Panc1 (cell line): ENCODE measurements around the gene CXCR2. TPM values are rescaled to one million over a fixed set of nuclear protein-coding genes. Genes with fewer than 3 reads are reported as not detected.

Experiments
- ATAC-seq: fragments of 200-7000 bp; cut with Tn5 transposase; 2 replicates; pipeline ENCODE4 v1.9.1; 2020; ENCODE audit warnings: mild to moderate bottlenecking, moderate library complexity
- BruUV-seq: library from RNA; stranded (reverse); fragments of 400-500 nt; replicated peaks from 2 replicates; lab custom pipeline; 2021; lab: Mats Ljungman, UMichigan
- CTCF ChIA-PET: fragments of 300-600 bp; sonication (Branson Sonifier 250); formaldehyde crosslinking; loops from one replicate; lab custom pipeline; 2022; ENCODE audit warnings: antibody characterized with exemption; lab: Charles Lee
- POLR2A ChIA-PET: fragments of 300-600 bp; sonication (Branson Sonifier 250); formaldehyde crosslinking; loops from one replicate; lab custom pipeline; 2022; ENCODE audit warnings: antibody characterized with exemption; lab: Charles Lee
- DNase-seq: peaks from one replicate; pipeline ENCODE4 v3.0.0-alpha.2; 2010; ENCODE audit warnings: low read depth, low spot score
- H3K27ac ChIP-seq: 2 replicates; pipeline ENCODE4 v1.5.1; 2011; ENCODE audit warnings: mild to moderate bottlenecking, low read length, inconsistent platforms
- H3K27me3 ChIP-seq: fragments of 200-500 bp; sonication (Bioruptor generic); 2 replicates; pipeline ENCODE4 v1.6.0; 2014; ENCODE audit warnings: low read length, inconsistent platforms; ENCODE audit not compliant: control insufficient read depth, insufficient read depth
- H3K36me3 ChIP-seq: fragments of 200-500 bp; sonication (Bioruptor generic); 2 replicates; pipeline ENCODE4 v1.5.1; 2014; ENCODE audit warnings: inconsistent platforms, mild to moderate bottlenecking, low read length, moderate library complexity; ENCODE audit not compliant: control insufficient read depth, insufficient read depth
- H3K4me1 ChIP-seq: 2 replicates; pipeline ENCODE4 v1.5.1; 2011; ENCODE audit warnings: inconsistent platforms, mild to moderate bottlenecking, low read length, moderate library complexity; ENCODE audit not compliant: control insufficient read depth, insufficient read depth
- H3K4me3 ChIP-seq, 2 experiments: 2 replicates each; pipeline ENCODE4 v1.5.1; 2011 to 2012; ENCODE audit warnings: low read depth in 2 of 2, low read length in 2 of 2, mild to moderate bottlenecking in 2 of 2, inconsistent platforms in 1 of 2, moderate library complexity in 1 of 2
- H3K9me3 ChIP-seq: fragments of 200-500 bp; sonication (Bioruptor generic); 2 replicates; pipeline ENCODE4 v1.5.1; 2014; ENCODE audit warnings: low read depth, mild to moderate bottlenecking, inconsistent platforms, low read length, moderate library complexity; ENCODE audit not compliant: control insufficient read depth, insufficient read depth
- CTCF ChIP-seq: fragments of 450-650 bp; IDR thresholded peaks from 2 replicates; pipeline ENCODE4 v1.5.1; 2017; ENCODE audit warnings: mild to moderate bottlenecking
- POLR2AphosphoS5 ChIP-seq: IDR thresholded peaks from 2 replicates; pipeline ENCODE4 v1.6.1; 2012; ENCODE audit warnings: mild to moderate bottlenecking, low read depth, low read length, moderate library complexity
- REST ChIP-seq, 2 experiments: IDR thresholded peaks; 2 replicates each; pipeline ENCODE4 v1.6.1; 2011 to 2012; ENCODE audit warnings: low read depth in 2 of 2, control low read depth in 1 of 2, low read length in 1 of 2, mild to moderate bottlenecking in 1 of 2, moderate library complexity in 1 of 2; ENCODE audit not compliant: insufficient read depth in 1 of 2
- SIN3A ChIP-seq: IDR thresholded peaks from 2 replicates; pipeline ENCODE4 v1.6.1; 2012; ENCODE audit warnings: low read depth, mild to moderate bottlenecking, low read length, moderate library complexity, borderline replicate concordance; ENCODE audit not compliant: insufficient read depth
- TCF7L2 ChIP-seq: IDR thresholded peaks from 2 replicates; pipeline ENCODE4 v1.6.1; 2011; ENCODE audit warnings: mild to moderate bottlenecking, low read depth, low read length, inconsistent platforms
- in situ Hi-C: cut with HindIII; loops from 2 replicates; pipeline ENCODE4 v1.10.0; 2016; ENCODE audit warnings: low sequenced_read_pairs, low pct_unique_long_range_greater_than_20kb
- intact Hi-C: fragments of 100-400 bp; cut with micrococcal nuclease; formaldehyde crosslinking; loops from one replicate; pipeline ENCODE4 v1.10.0; 2022; ENCODE audit not compliant: unreplicated experiment
- total RNA-seq: library from RNA; stranded (reverse); gene quantifications from one replicate; pipeline ENCODE4 v1.2.1, GENCODE V29; 2021; ENCODE audit not compliant: unreplicated experiment

CXCR2 gene
- total RNA-seq, 1 experiment from 2014 or later = not detected

GRCh38 chr2:218186355-218186766 is 60.5 kb downstream of the CXCR2 start:
- CTCF ChIA-PET = no interaction called here
- Histone ChIP-seq H3K27ac (peak overlapping the region; percentile 32; the same call in 1 of the 2 replicates), H3K4me1 (no peaks in the 10 kb centered on the region), H3K27me3 (peaks cover 6% of the 10 kb centered on the region), H3K9me3 (no peaks in the 10 kb centered on the region), H3K4me3 (no peak overlapping the region), H3K36me3 (no peaks in the 10 kb centered on the region)
- DNase-seq (peak; percentile 39), ATAC-seq (peak; percentile 94)
- no peak for TF ChIP-seq REST (IDR thresholded peaks at IDR 0.05; ENCODE audit: insufficient read depth in 1 of 2, low read depth in 2 of 2, low read length in 1 of 2)
- no peak for TF ChIP-seq POLR2AphosphoS5
- TF ChIP-seq TCF7L2 = no peak
- TF ChIP-seq SIN3A = no peak
- peak; percentile 89 for TF ChIP-seq CTCF
- in situ Hi-C loops = no loop called here
- BruUV-seq = no TSS peak
- POLR2A ChIA-PET = no interaction called here
- intact Hi-C loops = no loop called here

Other genes starting within 250 kb of the CXCR2 start
- 0.49 TPM for gene TNS1, start 123.0 kb upstream of the CXCR2 start, total RNA-seq
- gene RUFY4, start 56.8 kb upstream of the CXCR2 start, total RNA-seq = not detected
- not detected for gene CXCR1, start 40.9 kb downstream of the CXCR2 start, total RNA-seq
- 248 TPM for gene ARPC2, start 91.2 kb downstream of the CXCR2 start, total RNA-seq
- gene GPBAR1, start 135.0 kb downstream of the CXCR2 start, total RNA-seq = 0.18 TPM
- gene AAMP, start 144.1 kb downstream of the CXCR2 start, total RNA-seq = 103 TPM
- 49.0 TPM for gene PNKD, start 144.5 kb downstream of the CXCR2 start, total RNA-seq
- 114 TPM for gene TMBIM1, start 166.5 kb downstream of the CXCR2 start, total RNA-seq
- 0.18 TPM for gene CATIP, start 230.8 kb downstream of the CXCR2 start, total RNA-seq